Stimulated activated naive CD8-positive, alpha-beta T cell treated with anti-CD3 and anti-CD28 coated beads, Interleukin-15, Interleukin-2, amounts not matched to agents 100 ng/mL and 50 ng/mL, for 24 hours (primary cell): ENCODE measurements around the gene CLSTN2.
A peak's percentile ranks its signal among the peaks of the same experiment; 100 is the strongest.

Experiments
- H3K27ac Mint-ChIP-seq: one replicate; pipeline ENCODE4 v1.8.0; 2021; ENCODE audit warnings: mild to moderate bottlenecking, mixed read lengths
- H3K27me3 Mint-ChIP-seq: one replicate; pipeline ENCODE4 v1.8.0; 2021; ENCODE audit warnings: mixed read lengths
- H3K36me3 Mint-ChIP-seq: one replicate; pipeline ENCODE4 v1.8.0; 2021; ENCODE audit warnings: low read depth, mixed read lengths
- H3K4me1 Mint-ChIP-seq: one replicate; pipeline ENCODE4 v1.8.0; 2021; ENCODE audit warnings: low read depth, mixed read lengths
- H3K4me3 Mint-ChIP-seq: one replicate; pipeline ENCODE4 v1.8.0; 2021; ENCODE audit warnings: mild to moderate bottlenecking, mixed read lengths
- H3K9me3 Mint-ChIP-seq: one replicate; pipeline ENCODE4 v1.8.0; 2021; ENCODE audit warnings: mixed read lengths

CLSTN2 gene

DNA sequence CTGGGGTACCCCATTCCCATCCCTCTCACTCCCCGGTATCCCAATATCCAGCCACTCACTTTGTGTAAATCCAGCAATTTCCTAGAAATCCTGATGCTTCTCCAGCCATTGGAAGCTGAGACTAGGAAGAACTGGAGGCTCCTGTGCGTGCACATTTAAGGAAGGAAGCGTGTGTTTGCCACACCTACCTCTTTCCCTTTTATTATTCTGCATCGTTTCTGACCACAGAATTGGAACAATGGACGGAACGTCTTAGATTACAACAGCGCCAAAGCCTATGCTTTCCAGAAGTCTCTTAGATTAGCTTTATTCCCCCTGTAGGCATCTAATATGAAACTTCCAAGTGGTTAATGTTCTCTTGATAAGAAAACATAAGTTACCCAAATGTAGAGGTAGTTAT is 508.1 kb downstream of the CLSTN2 start:
- no peaks in the 10 kb centered on the region for H3K36me3 Mint-ChIP-seq
- no peaks in the 10 kb centered on the region for H3K9me3 Mint-ChIP-seq
- peaks cover 11% of the 10 kb centered on the region for H3K27me3 Mint-ChIP-seq
- H3K4me1 Mint-ChIP-seq, result no peaks in the 10 kb centered on the region
- H3K4me3 Mint-ChIP-seq, result no peak overlapping the region
- no peak overlapping the region for H3K27ac Mint-ChIP-seq

- Mint-ChIP-seq H3K27ac (no peak overlapping the region), H3K4me1 (no peaks in the 10 kb centered on the region), H3K9me3 (no peaks in the 10 kb centered on the region), H3K4me3 (no peak overlapping the region), H3K36me3 (no peaks in the 10 kb centered on the region), H3K27me3 (peaks cover 9% of the 10 kb centered on the region)
Observed at GRCh38 chr3:140443806-140444205, 508.8 kb downstream of the CLSTN2 start.

GRCh38 chr3:140446734-140447133 is 511.7 kb downstream of the CLSTN2 start:
- Mint-ChIP-seq H3K4me1 (no peaks in the 10 kb centered on the region), H3K9me3 (no peaks in the 10 kb centered on the region), H3K36me3 (no peaks in the 10 kb centered on the region), H3K27me3 (peaks cover 6% of the 10 kb centered on the region), H3K27ac (no peak overlapping the region), H3K4me3 (no peak overlapping the region)

DNA sequence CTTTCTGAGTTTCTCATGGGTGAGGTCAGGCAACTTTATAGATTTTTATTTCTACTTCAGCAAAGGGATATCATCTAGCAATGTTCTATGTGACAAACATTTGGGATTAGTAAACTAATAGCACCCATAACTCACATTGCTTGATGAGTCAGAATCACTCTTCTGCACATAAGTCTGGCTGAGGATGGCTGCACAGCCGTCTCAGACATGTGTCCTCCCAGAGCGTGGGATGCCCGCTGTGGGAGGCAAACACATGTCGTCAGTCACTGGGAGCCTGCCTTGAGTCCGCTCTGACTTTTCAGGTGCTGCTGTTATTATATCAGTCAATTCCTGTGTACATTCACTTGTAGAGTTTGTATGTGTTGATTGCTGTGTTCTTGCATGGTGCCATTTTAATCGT is 512.2 kb downstream of the CLSTN2 start:
- no peaks in the 10 kb centered on the region for H3K4me1 Mint-ChIP-seq
- no peak overlapping the region for H3K4me3 Mint-ChIP-seq
- no peak overlapping the region for H3K27ac Mint-ChIP-seq
- H3K36me3 Mint-ChIP-seq, result no peaks in the 10 kb centered on the region
- no peaks in the 10 kb centered on the region for H3K9me3 Mint-ChIP-seq
- H3K27me3 Mint-ChIP-seq, result peaks cover 6% of the 10 kb centered on the region

- no peak overlapping the region for H3K27ac Mint-ChIP-seq
- H3K4me3 Mint-ChIP-seq, result no peak overlapping the region
- no peaks in the 10 kb centered on the region for H3K36me3 Mint-ChIP-seq
- H3K9me3 Mint-ChIP-seq, result no peaks in the 10 kb centered on the region
- peaks cover 4% of the 10 kb centered on the region for H3K27me3 Mint-ChIP-seq
- H3K4me1 Mint-ChIP-seq, result no peaks in the 10 kb centered on the region
Observed at GRCh38 chr3:140448001-140448400, 513.0 kb downstream of the CLSTN2 start.

GRCh38 chr3:140449413-140450256 is 514.6 kb downstream of the CLSTN2 start:
- no peaks in the 10 kb centered on the region for H3K4me1 Mint-ChIP-seq
- no peak overlapping the region for H3K4me3 Mint-ChIP-seq
- H3K9me3 Mint-ChIP-seq, result no peaks in the 10 kb centered on the region
- H3K36me3 Mint-ChIP-seq, result no peaks in the 10 kb centered on the region
- no peaks in the 10 kb centered on the region for H3K27me3 Mint-ChIP-seq
- H3K27ac Mint-ChIP-seq, result no peak overlapping the region

- no peaks in the 10 kb centered on the region for H3K9me3 Mint-ChIP-seq
- no peaks in the 10 kb centered on the region for H3K27me3 Mint-ChIP-seq
- H3K4me1 Mint-ChIP-seq, result no peaks in the 10 kb centered on the region
- H3K36me3 Mint-ChIP-seq, result no peaks in the 10 kb centered on the region
- H3K4me3 Mint-ChIP-seq, result no peak overlapping the region
- H3K27ac Mint-ChIP-seq, result no peak overlapping the region
Observed at GRCh38 chr3:140453750-140454149, 518.8 kb downstream of the CLSTN2 start.

DNA sequence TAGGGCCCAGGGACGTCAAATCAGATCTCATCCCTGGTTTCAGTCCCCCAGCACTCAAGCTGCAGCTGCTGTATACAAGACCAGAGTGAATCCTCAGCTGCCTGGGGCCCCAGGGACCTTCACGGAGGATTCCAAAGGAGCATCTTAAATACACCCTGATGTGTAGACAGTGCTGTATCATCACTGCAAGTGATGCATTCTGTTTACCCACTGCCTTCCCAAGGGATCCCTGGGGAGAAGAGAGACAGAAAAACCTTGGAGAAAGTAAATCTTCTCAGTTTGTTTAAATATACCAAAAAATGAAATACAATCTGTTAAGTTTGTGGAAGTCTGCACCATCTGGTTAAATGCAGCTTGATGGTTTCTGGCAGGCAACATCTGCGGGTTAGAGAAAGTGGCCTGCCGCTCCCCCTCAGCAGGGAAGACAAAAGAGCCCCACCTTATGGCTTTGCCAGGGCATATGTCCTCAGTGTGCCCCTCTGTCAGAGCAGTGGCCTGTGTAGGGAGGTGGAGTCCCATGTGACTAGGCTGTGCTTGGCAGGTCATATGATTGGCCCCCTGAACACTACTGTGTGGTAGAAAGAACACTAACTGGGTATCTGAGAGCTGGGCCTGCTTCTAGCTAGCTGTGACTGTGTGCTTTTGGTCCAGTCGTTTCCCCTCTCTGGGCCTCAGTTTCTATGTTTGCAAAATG is 520.7 kb downstream of the CLSTN2 start:
- Mint-ChIP-seq H3K4me3 (no peak overlapping the region), H3K36me3 (no peaks in the 10 kb centered on the region), H3K27ac (no peak overlapping the region), H3K4me1 (no peaks in the 10 kb centered on the region), H3K27me3 (peaks cover 4% of the 10 kb centered on the region), H3K9me3 (no peaks in the 10 kb centered on the region)

- Mint-ChIP-seq H3K4me3 (no peak overlapping the region), H3K36me3 (no peaks in the 10 kb centered on the region), H3K27ac (no peak overlapping the region), H3K4me1 (no peaks in the 10 kb centered on the region), H3K9me3 (no peaks in the 10 kb centered on the region), H3K27me3 (peaks cover 4% of the 10 kb centered on the region)
Observed at GRCh38 chr3:140456974-140457373, 522.0 kb downstream of the CLSTN2 start.

DNA sequence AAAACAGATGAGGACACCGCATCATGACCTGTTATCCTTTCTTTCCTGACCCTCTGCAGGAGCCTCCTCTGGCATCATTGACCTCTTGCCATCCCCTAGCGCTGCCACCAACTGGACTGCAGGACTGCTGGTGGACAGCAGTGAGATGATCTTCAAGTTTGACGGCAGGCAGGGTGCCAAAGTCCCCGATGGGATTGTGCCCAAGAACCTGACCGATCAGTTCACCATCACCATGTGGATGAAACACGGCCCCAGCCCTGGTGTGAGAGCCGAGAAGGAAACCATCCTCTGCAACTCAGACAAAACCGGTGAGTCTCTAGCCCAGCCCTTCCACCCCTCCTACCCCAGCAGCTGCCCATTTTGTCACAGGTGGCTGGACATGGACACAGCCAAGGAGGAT is 524.5 kb downstream of the CLSTN2 start:
- H3K4me3 Mint-ChIP-seq, result no peak overlapping the region
- no peaks in the 10 kb centered on the region for H3K36me3 Mint-ChIP-seq
- no peaks in the 10 kb centered on the region for H3K4me1 Mint-ChIP-seq
- peaks cover 4% of the 10 kb centered on the region for H3K27me3 Mint-ChIP-seq
- H3K9me3 Mint-ChIP-seq, result no peaks in the 10 kb centered on the region
- no peak overlapping the region for H3K27ac Mint-ChIP-seq

DNA sequence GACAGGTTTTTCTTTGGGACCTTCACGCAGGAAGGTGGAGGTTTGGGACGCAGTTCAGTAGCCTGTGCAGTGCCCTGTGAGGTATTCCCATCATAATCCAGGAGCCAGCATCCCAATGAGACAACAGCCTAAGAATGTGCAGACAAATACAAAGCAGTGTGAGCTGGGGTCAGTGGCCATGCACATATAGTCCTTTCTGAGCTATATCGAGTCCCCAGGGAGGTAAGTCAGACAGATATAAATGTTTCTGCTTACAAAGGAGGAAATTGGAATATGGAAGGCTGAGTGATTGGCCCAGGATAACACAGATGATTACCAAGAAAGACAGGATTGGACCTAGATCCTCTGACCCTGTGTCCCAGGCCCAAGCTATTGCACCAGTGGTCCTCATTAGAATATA is 526.3 kb downstream of the CLSTN2 start:
- no peak overlapping the region for H3K27ac Mint-ChIP-seq
- no peaks in the 10 kb centered on the region for H3K4me1 Mint-ChIP-seq
- no peaks in the 10 kb centered on the region for H3K9me3 Mint-ChIP-seq
- H3K36me3 Mint-ChIP-seq, result no peaks in the 10 kb centered on the region
- no peak overlapping the region for H3K4me3 Mint-ChIP-seq
- H3K27me3 Mint-ChIP-seq, result peaks cover 4% of the 10 kb centered on the region

GRCh38 chr3:140463355-140463754 is 528.4 kb downstream of the CLSTN2 start:
- Mint-ChIP-seq H3K27me3 (peaks cover 4% of the 10 kb centered on the region), H3K4me3 (no peak overlapping the region), H3K9me3 (no peaks in the 10 kb centered on the region), H3K27ac (no peak overlapping the region), H3K36me3 (no peaks in the 10 kb centered on the region), H3K4me1 (peaks cover 9% of the 10 kb centered on the region)

GRCh38 chr3:140465988-140466387 is 531.0 kb downstream of the CLSTN2 start:
- H3K27ac Mint-ChIP-seq, result no peak overlapping the region
- H3K4me3 Mint-ChIP-seq, result no peak overlapping the region
- peaks cover 9% of the 10 kb centered on the region for H3K4me1 Mint-ChIP-seq
- no peaks in the 10 kb centered on the region for H3K36me3 Mint-ChIP-seq
- H3K27me3 Mint-ChIP-seq, result no peaks in the 10 kb centered on the region
- H3K9me3 Mint-ChIP-seq, result no peaks in the 10 kb centered on the region

DNA sequence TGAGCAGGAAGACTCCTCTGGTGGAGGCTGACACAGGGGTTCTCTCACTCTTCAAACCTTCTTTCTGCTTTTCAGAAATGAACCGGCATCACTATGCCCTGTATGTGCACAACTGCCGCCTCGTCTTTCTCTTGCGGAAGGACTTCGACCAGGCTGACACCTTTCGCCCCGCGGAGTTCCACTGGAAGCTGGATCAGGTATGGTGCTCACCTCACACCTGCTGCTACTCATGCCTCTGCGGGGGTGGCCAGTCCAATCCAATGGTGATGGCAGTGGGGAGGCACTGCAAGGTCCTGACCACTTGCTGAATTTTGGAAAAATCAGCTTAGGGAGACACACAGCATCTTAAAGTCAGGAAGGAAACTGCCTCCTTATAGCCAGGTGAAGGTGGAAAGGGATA is 531.5 kb downstream of the CLSTN2 start:
- H3K36me3 Mint-ChIP-seq, result no peaks in the 10 kb centered on the region

GRCh38 chr3:140467104-140467577 is 532.2 kb downstream of the CLSTN2 start:
- Mint-ChIP-seq H3K4me1 (peaks cover 9% of the 10 kb centered on the region), H3K4me3 (no peak overlapping the region), H3K9me3 (no peaks in the 10 kb centered on the region), H3K36me3 (no peaks in the 10 kb centered on the region), H3K27ac (peak overlapping the region; percentile 11), H3K27me3 (no peaks in the 10 kb centered on the region)

More for the DNA sequence above, 531.5 kb downstream of the CLSTN2 start:
- Mint-ChIP-seq H3K27ac (no peak overlapping the region), H3K4me1 (peaks cover 9% of the 10 kb centered on the region), H3K9me3 (no peaks in the 10 kb centered on the region), H3K27me3 (no peaks in the 10 kb centered on the region), H3K4me3 (no peak overlapping the region)
